ENCODE results near the gene ATP13A3.

Gene ATP13A3

GRCh38 chr3:194455481-194455880, 31.3 kb downstream of the ATP13A3 start:
- Mint-ChIP-seq H3K4me3 (no peak overlapping the region), H3K4me1 (no peaks in the 10 kb centered on the region), H3K9me3 (no peaks in the 10 kb centered on the region), H3K27ac (no peak overlapping the region), H3K36me3 (peaks cover 29% of the 10 kb centered on the region), H3K27me3 (no peaks in the 10 kb centered on the region)
- no peak for DNase-seq
- CTCF ChIA-PET = no interaction called here

GRCh38 chr3:194450341-194450740, 36.5 kb downstream of the ATP13A3 start:
- no peak for DNase-seq
- Mint-ChIP-seq H3K9me3 (no peaks in the 10 kb centered on the region), H3K36me3 (peaks cover 43% of the 10 kb centered on the region), H3K4me1 (peaks cover 2% of the 10 kb centered on the region), H3K27me3 (no peaks in the 10 kb centered on the region), H3K27ac (no peak overlapping the region), H3K4me3 (no peak overlapping the region)
- CTCF ChIA-PET = interaction anchor here (0.9 kb wide), 1 partner anchor 22 kb away, joined by 4 read pairs; no protein-coding TSS in a partner anchor

GRCh38 chr3:194449913-194450312, 36.9 kb downstream of the ATP13A3 start:
- Mint-ChIP-seq H3K9me3 (no peaks in the 10 kb centered on the region), H3K27ac (no peak overlapping the region), H3K4me1 (peaks cover 2% of the 10 kb centered on the region), H3K4me3 (no peak overlapping the region), H3K27me3 (no peaks in the 10 kb centered on the region), H3K36me3 (peaks cover 42% of the 10 kb centered on the region)
- CTCF ChIA-PET = interaction anchor here (1.4 kb wide), 1 partner anchor 22 kb away, joined by 4 read pairs; no protein-coding TSS in a partner anchor
- no peak for DNase-seq

- H3K9me3 Mint-ChIP-seq = no peaks in the 10 kb centered on the region
- no peak for DNase-seq
- H3K36me3 Mint-ChIP-seq = peaks cover 43% of the 10 kb centered on the region
- H3K27ac Mint-ChIP-seq = no peak overlapping the region
- no peaks in the 10 kb centered on the region for H3K27me3 Mint-ChIP-seq
- H3K4me3 Mint-ChIP-seq = no peak overlapping the region
- CTCF ChIA-PET = no interaction called here
- H3K4me1 Mint-ChIP-seq = peaks cover 2% of the 10 kb centered on the region
Measured at GRCh38 chr3:194447657-194448056, 39.1 kb downstream of the ATP13A3 start.

- no peaks in the 10 kb centered on the region for H3K9me3 Mint-ChIP-seq
- H3K27me3 Mint-ChIP-seq = no peaks in the 10 kb centered on the region
- CTCF ChIA-PET = no interaction called here
- H3K4me3 Mint-ChIP-seq = no peak overlapping the region
- peaks cover 2% of the 10 kb centered on the region for H3K4me1 Mint-ChIP-seq
- peak overlapping the region; percentile 9 for H3K27ac Mint-ChIP-seq
- peaks cover 43% of the 10 kb centered on the region for H3K36me3 Mint-ChIP-seq
- DNase-seq = no peak
Measured at GRCh38 chr3:194447161-194447560, 39.6 kb downstream of the ATP13A3 start.

GRCh38 chr3:194446754-194447153, 40.0 kb downstream of the ATP13A3 start:
- H3K9me3 Mint-ChIP-seq = no peaks in the 10 kb centered on the region
- no peak for DNase-seq
- H3K4me3 Mint-ChIP-seq = no peak overlapping the region
- peaks cover 45% of the 10 kb centered on the region for H3K36me3 Mint-ChIP-seq
- CTCF ChIA-PET = no interaction called here
- peaks cover 2% of the 10 kb centered on the region for H3K4me1 Mint-ChIP-seq
- H3K27ac Mint-ChIP-seq = no peak overlapping the region
- H3K27me3 Mint-ChIP-seq = no peaks in the 10 kb centered on the region

GRCh38 chr3:194446172-194446571, 40.6 kb downstream of the ATP13A3 start:
- CTCF ChIA-PET = no interaction called here
- no peak overlapping the region for H3K27ac Mint-ChIP-seq
- no peak overlapping the region for H3K4me3 Mint-ChIP-seq
- H3K36me3 Mint-ChIP-seq = peaks cover 41% of the 10 kb centered on the region
- H3K9me3 Mint-ChIP-seq = no peaks in the 10 kb centered on the region
- H3K27me3 Mint-ChIP-seq = no peaks in the 10 kb centered on the region
- H3K4me1 Mint-ChIP-seq = peaks cover 2% of the 10 kb centered on the region
- DNase-seq = no peak

GRCh38 chr3:194443901-194444300, 42.9 kb downstream of the ATP13A3 start:
- no peak for DNase-seq
- CTCF ChIA-PET = interaction anchor here (1.1 kb wide), 1 partner anchor 28 kb away, joined by 3 read pairs; no protein-coding TSS in a partner anchor
- Mint-ChIP-seq H3K27ac (no peak overlapping the region), H3K9me3 (no peaks in the 10 kb centered on the region), H3K36me3 (peaks cover 52% of the 10 kb centered on the region), H3K27me3 (no peaks in the 10 kb centered on the region), H3K4me1 (peaks cover 13% of the 10 kb centered on the region), H3K4me3 (no peak overlapping the region)

- Mint-ChIP-seq H3K4me1 (peaks cover 16% of the 10 kb centered on the region), H3K36me3 (peaks cover 54% of the 10 kb centered on the region), H3K27me3 (no peaks in the 10 kb centered on the region), H3K9me3 (no peaks in the 10 kb centered on the region), H3K27ac (no peak overlapping the region), H3K4me3 (no peak overlapping the region)
- CTCF ChIA-PET = interaction anchor here (0.8 to 1.6 kb wide), 2 partner anchors 31 to 133 kb away, joined by 3 to 5 read pairs; no protein-coding TSS in a partner anchor
- DNase-seq = no peak
Measured at GRCh38 chr3:194440756-194441155, 46.0 kb downstream of the ATP13A3 start.

- Mint-ChIP-seq H3K36me3 (peaks cover 56% of the 10 kb centered on the region), H3K27me3 (no peaks in the 10 kb centered on the region), H3K4me3 (no peak overlapping the region), H3K27ac (no peak overlapping the region), H3K4me1 (peaks cover 16% of the 10 kb centered on the region), H3K9me3 (no peaks in the 10 kb centered on the region)
- CTCF ChIA-PET = no interaction called here
- no peak for DNase-seq
Measured at GRCh38 chr3:194439881-194440550, 46.8 kb downstream of the ATP13A3 start.

- CTCF ChIA-PET = no interaction called here
- H3K4me3 Mint-ChIP-seq = no peak overlapping the region
- no peaks in the 10 kb centered on the region for H3K27me3 Mint-ChIP-seq
- H3K9me3 Mint-ChIP-seq = no peaks in the 10 kb centered on the region
- H3K36me3 Mint-ChIP-seq = peaks cover 49% of the 10 kb centered on the region
- peaks cover 11% of the 10 kb centered on the region for H3K4me1 Mint-ChIP-seq
- no peak overlapping the region for H3K27ac Mint-ChIP-seq
- DNase-seq = no peak
Measured at GRCh38 chr3:194434503-194434902, 52.3 kb downstream of the ATP13A3 start.

GRCh38 chr3:194431554-194431953, 55.2 kb downstream of the ATP13A3 start:
- DNase-seq = no peak
- Mint-ChIP-seq H3K9me3 (no peaks in the 10 kb centered on the region), H3K4me3 (no peak overlapping the region), H3K27ac (no peak overlapping the region), H3K36me3 (peaks cover 47% of the 10 kb centered on the region), H3K27me3 (no peaks in the 10 kb centered on the region), H3K4me1 (no peaks in the 10 kb centered on the region)
- CTCF ChIA-PET = interaction anchor here (2.1 kb wide), 1 partner anchor 26 kb away, joined by 4 read pairs; no protein-coding TSS in a partner anchor

GRCh38 chr3:194425399-194425798, 61.4 kb downstream of the ATP13A3 start:
- CTCF ChIA-PET = no interaction called here
- Mint-ChIP-seq H3K27me3 (no peaks in the 10 kb centered on the region), H3K4me3 (no peak overlapping the region), H3K4me1 (no peaks in the 10 kb centered on the region), H3K36me3 (peaks cover 34% of the 10 kb centered on the region), H3K9me3 (no peaks in the 10 kb centered on the region), H3K27ac (no peak overlapping the region)
- DNase-seq = no peak

- peaks cover 34% of the 10 kb centered on the region for H3K36me3 Mint-ChIP-seq
- no peak overlapping the region for H3K27ac Mint-ChIP-seq
- no peak overlapping the region for H3K4me3 Mint-ChIP-seq
Measured at GRCh38 chr3:194424953-194425352, 61.8 kb downstream of the ATP13A3 start.

GRCh38 chr3:194424373-194424772, 62.4 kb downstream of the ATP13A3 start:
- no peaks in the 10 kb centered on the region for H3K27me3 Mint-ChIP-seq
- no peak for DNase-seq
- H3K4me1 Mint-ChIP-seq = no peaks in the 10 kb centered on the region
- H3K27ac Mint-ChIP-seq = no peak overlapping the region
- H3K9me3 Mint-ChIP-seq = no peaks in the 10 kb centered on the region
- H3K36me3 Mint-ChIP-seq = peaks cover 29% of the 10 kb centered on the region
- CTCF ChIA-PET = no interaction called here
- H3K4me3 Mint-ChIP-seq = no peak overlapping the region

More at GRCh38 chr3:194424953-194425352, 61.8 kb downstream of the ATP13A3 start:
- no peaks in the 10 kb centered on the region for H3K4me1 Mint-ChIP-seq
- DNase-seq = no peak
- H3K27me3 Mint-ChIP-seq = no peaks in the 10 kb centered on the region
- CTCF ChIA-PET = no interaction called here
- H3K9me3 Mint-ChIP-seq = no peaks in the 10 kb centered on the region
